Ishikawa (cell line): ENCODE results near the gene IKZF1.
A peak's percentile ranks its signal among the peaks of the same experiment; 100 is the strongest.

Experiments used
- CEBPB ChIP-seq: IDR thresholded peaks from 2 replicates; pipeline ENCODE4 v1.6.1; 2012
- CREB1 ChIP-seq: IDR thresholded peaks from 2 replicates; pipeline ENCODE4 v1.6.1; 2012; ENCODE audit warnings: low read depth
- EGR1 ChIP-seq: IDR thresholded peaks from 2 replicates; pipeline ENCODE4 v1.6.1; 2012
- EP300 ChIP-seq: IDR thresholded peaks from 2 replicates; pipeline ENCODE4 v1.6.1; 2012; ENCODE audit warnings: borderline replicate concordance
- FOXM1 ChIP-seq: IDR thresholded peaks from 2 replicates; pipeline ENCODE4 v1.6.1; 2012; ENCODE audit warnings: low read depth, borderline replicate concordance
- NFIC ChIP-seq: IDR thresholded peaks from 2 replicates; pipeline ENCODE4 v1.6.1; 2012
- RAD21 ChIP-seq: IDR thresholded peaks from 2 replicates; pipeline ENCODE4 v1.6.1; 2012; ENCODE audit warnings: low read depth
- TAF1 ChIP-seq: IDR thresholded peaks from 2 replicates; pipeline ENCODE4 v1.6.1; 2012; ENCODE audit warnings: low read depth, mild to moderate bottlenecking
- TCF12 ChIP-seq: IDR thresholded peaks from 2 replicates; pipeline ENCODE4 v1.6.1; 2012; ENCODE audit warnings: low read depth
- TEAD4 ChIP-seq: IDR thresholded peaks from 2 replicates; pipeline ENCODE4 v1.6.1; 2012
- YY1 ChIP-seq: IDR thresholded peaks from 2 replicates; pipeline ENCODE4 v1.6.1; 2012; ENCODE audit warnings: low read depth
- ZBTB7A ChIP-seq: IDR thresholded peaks from 2 replicates; pipeline ENCODE4 v1.6.1; 2012; ENCODE audit warnings: low read depth
- TF ChIP-seq, protein P1 (sequence below): IDR thresholded peaks from 2 replicates; pipeline ENCODE4 v1.6.1; 2012
- TF ChIP-seq, protein P2 (sequence below): IDR thresholded peaks from 2 replicates; pipeline ENCODE4 v1.6.1; 2012; ENCODE audit warnings: low read depth, mild to moderate bottlenecking
- TF ChIP-seq, protein P3 (sequence below): IDR thresholded peaks from 2 replicates; pipeline ENCODE4 v1.6.1; 2012

The IKZF1 gene

DNA sequence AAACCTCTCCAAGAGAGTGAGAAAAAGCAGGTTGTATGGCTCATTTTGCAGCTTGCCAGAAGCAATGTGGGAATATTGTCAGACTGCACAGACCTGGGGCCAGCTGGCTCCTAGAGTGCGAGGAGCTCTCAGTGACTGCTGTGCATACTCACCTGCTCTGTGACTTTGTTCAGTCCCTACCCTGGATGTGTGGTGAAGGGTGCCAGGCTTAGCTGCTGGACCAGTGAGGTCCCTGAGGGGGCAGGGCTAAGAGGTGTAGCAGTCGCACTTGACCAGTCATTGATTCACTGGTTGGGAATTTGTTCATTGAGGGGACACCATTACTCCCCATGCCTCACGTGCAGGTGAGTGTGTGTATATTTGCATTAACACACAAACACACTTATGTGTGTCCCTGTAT is 60.1 kb downstream of the IKZF1 start:
- TF ChIP-seq ZBTB7A (no peak), EGR1 (no peak)
- TF ChIP-seq, protein P1, sequence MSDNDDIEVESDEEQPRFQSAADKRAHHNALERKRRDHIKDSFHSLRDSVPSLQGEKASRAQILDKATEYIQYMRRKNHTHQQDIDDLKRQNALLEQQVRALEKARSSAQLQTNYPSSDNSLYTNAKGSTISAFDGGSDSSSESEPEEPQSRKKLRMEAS: no peak

DNA sequence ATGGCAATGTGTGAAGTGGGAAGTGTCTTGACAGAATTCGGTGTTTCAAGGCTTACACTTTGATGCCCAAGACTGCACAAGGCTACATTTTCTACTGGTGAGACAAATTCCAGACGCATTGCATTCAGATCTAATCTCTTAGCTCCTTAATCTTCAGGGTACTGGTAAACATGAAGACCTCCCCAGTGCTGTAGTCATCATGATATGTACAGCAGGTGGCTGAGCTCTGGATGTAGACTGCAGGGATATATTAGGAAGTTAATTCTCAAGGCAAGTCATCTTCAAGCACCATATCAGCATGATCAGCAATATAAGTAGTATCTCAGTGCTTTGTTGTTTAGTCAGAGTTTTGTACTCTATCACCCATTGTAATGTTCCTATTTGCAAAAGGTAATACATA is 61.8 kb downstream of the IKZF1 start:
- TF ChIP-seq, protein P2, sequence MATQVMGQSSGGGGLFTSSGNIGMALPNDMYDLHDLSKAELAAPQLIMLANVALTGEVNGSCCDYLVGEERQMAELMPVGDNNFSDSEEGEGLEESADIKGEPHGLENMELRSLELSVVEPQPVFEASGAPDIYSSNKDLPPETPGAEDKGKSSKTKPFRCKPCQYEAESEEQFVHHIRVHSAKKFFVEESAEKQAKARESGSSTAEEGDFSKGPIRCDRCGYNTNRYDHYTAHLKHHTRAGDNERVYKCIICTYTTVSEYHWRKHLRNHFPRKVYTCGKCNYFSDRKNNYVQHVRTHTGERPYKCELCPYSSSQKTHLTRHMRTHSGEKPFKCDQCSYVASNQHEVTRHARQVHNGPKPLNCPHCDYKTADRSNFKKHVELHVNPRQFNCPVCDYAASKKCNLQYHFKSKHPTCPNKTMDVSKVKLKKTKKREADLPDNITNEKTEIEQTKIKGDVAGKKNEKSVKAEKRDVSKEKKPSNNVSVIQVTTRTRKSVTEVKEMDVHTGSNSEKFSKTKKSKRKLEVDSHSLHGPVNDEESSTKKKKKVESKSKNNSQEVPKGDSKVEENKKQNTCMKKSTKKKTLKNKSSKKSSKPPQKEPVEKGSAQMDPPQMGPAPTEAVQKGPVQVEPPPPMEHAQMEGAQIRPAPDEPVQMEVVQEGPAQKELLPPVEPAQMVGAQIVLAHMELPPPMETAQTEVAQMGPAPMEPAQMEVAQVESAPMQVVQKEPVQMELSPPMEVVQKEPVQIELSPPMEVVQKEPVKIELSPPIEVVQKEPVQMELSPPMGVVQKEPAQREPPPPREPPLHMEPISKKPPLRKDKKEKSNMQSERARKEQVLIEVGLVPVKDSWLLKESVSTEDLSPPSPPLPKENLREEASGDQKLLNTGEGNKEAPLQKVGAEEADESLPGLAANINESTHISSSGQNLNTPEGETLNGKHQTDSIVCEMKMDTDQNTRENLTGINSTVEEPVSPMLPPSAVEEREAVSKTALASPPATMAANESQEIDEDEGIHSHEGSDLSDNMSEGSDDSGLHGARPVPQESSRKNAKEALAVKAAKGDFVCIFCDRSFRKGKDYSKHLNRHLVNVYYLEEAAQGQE: no peak
- TF ChIP-seq CREB1 (no peak), EP300 (no peak), CEBPB (no peak), TAF1 (no peak), FOXM1 (no peak), TEAD4 (no peak), RAD21 (no peak), ZBTB7A (no peak), TCF12 (no peak)
- TF ChIP-seq, protein P1: no peak
- TF ChIP-seq, protein P3, sequence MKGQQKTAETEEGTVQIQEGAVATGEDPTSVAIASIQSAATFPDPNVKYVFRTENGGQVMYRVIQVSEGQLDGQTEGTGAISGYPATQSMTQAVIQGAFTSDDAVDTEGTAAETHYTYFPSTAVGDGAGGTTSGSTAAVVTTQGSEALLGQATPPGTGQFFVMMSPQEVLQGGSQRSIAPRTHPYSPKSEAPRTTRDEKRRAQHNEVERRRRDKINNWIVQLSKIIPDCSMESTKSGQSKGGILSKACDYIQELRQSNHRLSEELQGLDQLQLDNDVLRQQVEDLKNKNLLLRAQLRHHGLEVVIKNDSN: no peak

DNA sequence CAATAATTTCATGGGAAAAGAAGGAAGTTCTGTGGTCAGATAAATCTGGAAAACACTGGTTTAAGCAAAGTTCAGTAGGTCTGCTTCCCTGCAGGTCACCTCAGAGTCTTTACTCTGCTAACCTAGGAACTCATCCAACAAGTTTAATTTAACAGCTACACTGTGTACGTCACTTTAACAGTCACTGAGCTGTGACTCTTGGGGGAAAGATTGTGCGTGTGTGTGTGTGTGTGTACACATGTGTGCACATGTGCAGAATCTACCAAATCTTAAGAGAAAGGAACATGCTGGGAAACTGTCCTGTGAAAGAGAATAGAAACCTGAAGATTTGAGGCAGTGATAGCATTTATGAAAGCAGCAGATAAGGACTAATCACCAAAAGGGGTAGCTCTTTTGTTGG is 62.6 kb downstream of the IKZF1 start:
- TF ChIP-seq, protein P3: no peak
- no peak for TF ChIP-seq YY1

DNA sequence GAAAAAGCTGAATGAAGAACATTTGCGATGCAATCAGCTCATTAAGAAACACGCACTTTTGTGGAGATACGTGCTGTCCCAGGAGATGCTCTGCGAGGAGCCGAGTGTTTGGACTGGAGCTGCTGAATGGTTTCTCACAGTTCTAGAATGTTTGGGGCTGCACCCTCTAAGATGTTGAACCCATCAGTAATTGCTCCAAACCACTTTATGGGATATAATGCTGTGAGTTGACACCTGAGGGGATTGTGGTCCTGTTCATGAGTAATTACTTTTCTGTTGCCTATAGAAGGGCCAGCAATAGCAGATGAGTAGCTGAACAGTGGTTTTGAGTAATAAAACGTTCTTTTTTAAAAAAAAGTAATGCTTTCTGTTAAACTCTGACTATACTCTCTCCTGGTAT is 63.1 kb downstream of the IKZF1 start:
- no peak for TF ChIP-seq CEBPB

DNA sequence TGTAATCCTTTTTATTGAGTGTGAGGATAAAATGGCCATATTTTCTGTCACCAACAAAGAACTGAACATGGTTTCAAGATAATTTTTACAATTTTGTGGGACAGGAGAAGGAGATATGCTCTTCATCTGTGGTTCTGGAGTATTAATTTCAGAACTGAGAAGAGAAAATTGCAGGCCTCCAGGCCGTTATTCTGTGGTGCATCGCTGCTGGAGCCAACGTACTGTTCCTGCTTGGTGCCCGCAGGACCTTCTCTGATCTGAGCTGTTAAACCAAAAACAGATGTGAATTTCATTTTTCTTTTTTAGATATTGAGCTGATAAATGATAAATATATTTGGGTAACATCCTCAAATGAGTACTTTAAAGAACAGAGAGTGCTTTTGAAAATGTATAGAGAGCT is 63.9 kb downstream of the IKZF1 start:
- no peak for TF ChIP-seq TCF12
- TF ChIP-seq NFIC: no peak
- TF ChIP-seq CREB1: no peak
- no peak for TF ChIP-seq ZBTB7A
- no peak for TF ChIP-seq TAF1
- TF ChIP-seq FOXM1: no peak
- no peak for TF ChIP-seq EGR1
- TF ChIP-seq TEAD4: no peak
- TF ChIP-seq, protein P2: no peak
- TF ChIP-seq, protein P1: no peak
- no peak for TF ChIP-seq EP300
- TF ChIP-seq CEBPB: no peak

DNA sequence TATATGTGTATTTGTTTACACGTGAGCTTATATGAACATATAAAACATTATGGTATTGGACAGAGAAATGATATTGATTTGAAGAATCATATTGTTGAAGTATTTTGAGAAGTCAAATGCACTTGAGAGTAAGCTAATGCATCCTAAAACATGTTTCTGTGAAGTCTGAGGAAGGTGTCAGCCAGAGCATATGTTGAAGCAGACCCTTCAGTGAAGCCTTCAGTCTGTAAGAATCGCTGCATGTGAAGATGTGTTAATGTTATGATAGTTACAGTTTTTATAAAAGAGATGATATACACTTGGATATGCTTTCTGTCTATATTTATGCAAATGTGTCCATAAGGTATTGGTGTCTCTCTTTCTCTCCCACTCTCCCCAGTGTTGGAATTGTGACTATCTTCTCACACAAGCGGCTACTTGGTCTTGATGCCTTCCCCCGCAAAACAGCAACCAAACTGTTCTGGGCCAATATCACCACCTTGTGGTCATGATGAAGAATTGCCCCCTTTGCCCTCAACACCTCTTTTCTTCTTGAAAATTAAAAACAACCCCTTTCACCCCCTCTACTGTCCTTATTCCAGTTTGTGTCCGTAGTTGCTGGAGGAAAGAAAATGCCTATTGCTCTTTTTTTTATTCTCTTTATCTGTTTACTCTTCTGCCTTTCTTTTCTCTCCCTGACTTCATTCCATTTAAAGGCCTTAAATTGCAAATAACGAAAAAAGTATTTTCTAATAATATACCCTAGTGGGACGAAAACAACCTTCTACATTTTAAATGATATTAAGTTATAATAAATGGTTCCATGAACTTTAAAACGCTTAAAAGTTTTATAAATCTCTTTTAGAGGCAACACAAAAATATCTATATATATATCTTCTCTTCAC is 64.9 kb downstream of the IKZF1 start:
- no peak for TF ChIP-seq ZBTB7A
- TF ChIP-seq RAD21: peak; percentile 60

DNA sequence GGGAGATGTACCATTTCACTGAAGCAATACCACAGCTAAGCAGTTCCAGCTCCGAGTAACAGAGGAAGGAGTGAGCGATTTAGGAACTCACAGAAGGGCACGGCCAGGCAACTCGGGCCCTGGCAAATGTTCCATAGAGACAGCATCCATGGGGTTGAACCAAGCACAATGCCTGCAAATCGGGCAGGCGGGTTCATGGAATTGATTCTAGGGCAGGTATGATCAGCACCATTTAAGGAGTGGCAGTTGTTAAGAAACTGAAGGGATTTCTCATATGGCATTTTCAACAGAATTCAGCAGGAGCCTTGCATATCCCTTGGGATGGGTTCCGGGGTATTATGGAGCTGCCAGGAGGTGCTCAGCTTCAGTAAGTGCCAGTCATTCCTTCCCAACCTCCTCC is 66.4 kb downstream of the IKZF1 start:
- no peak for TF ChIP-seq EP300
- no peak for TF ChIP-seq NFIC
- no peak for TF ChIP-seq CEBPB
- TF ChIP-seq, protein P1: no peak
- TF ChIP-seq, protein P2: no peak
- no peak for TF ChIP-seq TCF12
- TF ChIP-seq, protein P3: no peak
- TF ChIP-seq EGR1: no peak
- no peak for TF ChIP-seq TAF1
- TF ChIP-seq RAD21: no peak
- no peak for TF ChIP-seq YY1
- TF ChIP-seq ZBTB7A: no peak
- no peak for TF ChIP-seq FOXM1
- TF ChIP-seq TEAD4: no peak
- no peak for TF ChIP-seq CREB1
